NB4 (cell line): Measurements from ENCODE around the gene PNPLA1.

Source experiments
- DNase-seq: peaks from one replicate; pipeline ENCODE4 v3.0.0; 2010; ENCODE audit warnings: low read depth
- H3K4me3 ChIP-seq: one replicate; pipeline ENCODE4 v1.5.1; 2011; ENCODE audit warnings: mild to moderate bottlenecking, low read depth, low read length, moderate library complexity
- CTCF ChIP-seq: IDR thresholded peaks from one replicate; pipeline ENCODE4 v1.5.1; 2012; ENCODE audit warnings: low read depth, low read length
- MAX ChIP-seq: IDR thresholded peaks from 2 replicates; pipeline ENCODE4 v1.6.1; 2011; ENCODE audit warnings: low read depth, low read length
- MYC ChIP-seq: IDR thresholded peaks from 2 replicates; pipeline ENCODE4 v1.6.1; 2011; ENCODE audit warnings: low read depth, low read length
- POLR2A ChIP-seq: IDR thresholded peaks from 2 replicates; pipeline ENCODE4 v1.6.1; 2011; ENCODE audit warnings: mild to moderate bottlenecking; ENCODE audit not compliant: insufficient read length; ENCODE audit errors: extremely low read depth

Gene PNPLA1

GRCh38 chr6:36267731-36268477, 2.0 kb upstream of the PNPLA1 start:
- no peak for TF ChIP-seq MAX
- no peak for TF ChIP-seq POLR2A
- no peak for TF ChIP-seq MYC
- no peak for TF ChIP-seq CTCF
- DNase-seq = no peak
- no peak overlapping the region for H3K4me3 ChIP-seq

GRCh38 chr6:36268478-36269275, 1.2 kb upstream of the PNPLA1 start:
- DNase-seq = no peak
- TF ChIP-seq CTCF = no peak
- TF ChIP-seq MYC = no peak
- TF ChIP-seq POLR2A = no peak
- TF ChIP-seq MAX = no peak
- H3K4me3 ChIP-seq = no peak overlapping the region

- no peak for DNase-seq
- H3K4me3 ChIP-seq = no peak overlapping the region
- TF ChIP-seq POLR2A (no peak), MAX (no peak), MYC (no peak)
Observed at GRCh38 chr6:36272234-36272633, 2.4 kb downstream of the PNPLA1 start.

GRCh38 chr6:36273067-36273466, 3.2 kb downstream of the PNPLA1 start:
- H3K4me3 ChIP-seq = no peak overlapping the region
- TF ChIP-seq POLR2A = no peak
- no peak for TF ChIP-seq CTCF
- no peak for TF ChIP-seq MAX
- no peak for TF ChIP-seq MYC
- DNase-seq = no peak

GRCh38 chr6:36273802-36274514, 4.1 kb downstream of the PNPLA1 start:
- TF ChIP-seq MAX (no peak), MYC (no peak), POLR2A (no peak), CTCF (no peak)
- no peak for DNase-seq
- H3K4me3 ChIP-seq = no peak overlapping the region

GRCh38 chr6:36276581-36277536, 7.0 kb downstream of the PNPLA1 start:
- no peak overlapping the region for H3K4me3 ChIP-seq
- no peak for TF ChIP-seq MYC
- no peak for TF ChIP-seq POLR2A
- TF ChIP-seq MAX = 0 out of 2 replicates have a peak, but pooled peaks have one; percentile 4
- no peak for TF ChIP-seq CTCF
- no peak for DNase-seq
